Dermis microvascular lymphatic vessel endothelial cell (primary cell): ENCODE data around the gene VWC2L. TPM values are rescaled to one million over a fixed set of nuclear protein-coding genes. Genes with fewer than 3 reads are reported as not detected.

Experiments used
- DNase-seq, 2 donors: peaks; one replicate each; pipeline versions ENCODE4 v3.0.0 to v3.0.0-alpha.2; 2010; ENCODE audit warnings: low read depth in 2 of 2
- total RNA-seq: library from RNA; depleted of rRNA; stranded (reverse); fragments of >200 nt; gene quantifications from 2 replicates; pipeline ENCODE4 v1.2.1, GENCODE V29; 2014

The VWC2L gene
- total RNA-seq, 1 donor from 2014 or later, result not detected

GRCh38 chr2:214536625-214537024, 125.8 kb downstream of the VWC2L start:
- no peak for DNase-seq

- no peak for DNase-seq
These were observed 127.1 kb downstream of the VWC2L start for GRCh38 chr2:214537929-214538328.

- DNase-seq, result no peak
These were observed 131.4 kb downstream of the VWC2L start for GRCh38 chr2:214542295-214542694.

- DNase-seq, result no peak
These were observed 132.0 kb downstream of the VWC2L start for GRCh38 chr2:214542866-214543265.

- no peak for DNase-seq
These were observed 132.6 kb downstream of the VWC2L start for GRCh38 chr2:214543386-214543955.

- no peak for DNase-seq
These were observed 135.2 kb downstream of the VWC2L start for GRCh38 chr2:214545898-214546542.

GRCh38 chr2:214547931-214548330, 137.1 kb downstream of the VWC2L start:
- no peak for DNase-seq

- DNase-seq, result no peak
These were observed 139.1 kb downstream of the VWC2L start for GRCh38 chr2:214549946-214550345.

GRCh38 chr2:214550786-214551185, 139.9 kb downstream of the VWC2L start:
- DNase-seq, result no peak

- DNase-seq, result no peak
These were observed 147.0 kb downstream of the VWC2L start for GRCh38 chr2:214557884-214558283.

GRCh38 chr2:214558341-214558740, 147.5 kb downstream of the VWC2L start:
- no peak for DNase-seq

- DNase-seq, result no peak
These were observed 149.3 kb downstream of the VWC2L start for GRCh38 chr2:214560176-214560575.

GRCh38 chr2:214560618-214561190, 149.8 kb downstream of the VWC2L start:
- DNase-seq, result no peak

GRCh38 chr2:214565246-214565645, 154.4 kb downstream of the VWC2L start:
- no peak for DNase-seq

- no peak for DNase-seq
These were observed 155.6 kb downstream of the VWC2L start for GRCh38 chr2:214566457-214566856.

GRCh38 chr2:214569419-214570035, 158.7 kb downstream of the VWC2L start:
- no peak for DNase-seq

GRCh38 chr2:214574084-214574781, 163.4 kb downstream of the VWC2L start:
- no peak for DNase-seq

GRCh38 chr2:214575030-214575429, 164.2 kb downstream of the VWC2L start:
- DNase-seq, result no peak

GRCh38 chr2:214575465-214575864, 164.6 kb downstream of the VWC2L start:
- no peak for DNase-seq

GRCh38 chr2:214577769-214578168, 166.9 kb downstream of the VWC2L start:
- no peak for DNase-seq

- DNase-seq, result no peak
These were observed 167.6 kb downstream of the VWC2L start for GRCh38 chr2:214578442-214578841.

GRCh38 chr2:214579035-214579434, 168.2 kb downstream of the VWC2L start:
- no peak for DNase-seq
